NCI-H2029 treated with DMSO at 0.1 percent for 48 hours (cell line): ENCODE measurements around the gene DCUN1D1.

Source experiments
- DNase-seq: peaks from one replicate; lab custom pipeline; 2025; lab: John Stamatoyannopoulos, UW

Gene DCUN1D1

GRCh38 chr3:182972387-182972786 lies 8.0 kb downstream of the DCUN1D1 start:
- DNase-seq, result no peak

- no peak for DNase-seq
These were observed 8.7 kb downstream of the DCUN1D1 start for GRCh38 chr3:182971637-182972036.

GRCh38 chr3:182970811-182971418 lies 9.4 kb downstream of the DCUN1D1 start:
- DNase-seq, result no peak

GRCh38 chr3:182969853-182970252 lies 10.5 kb downstream of the DCUN1D1 start:
- DNase-seq, result no peak

- DNase-seq, result no peak
These were observed 11.1 kb downstream of the DCUN1D1 start for GRCh38 chr3:182969277-182969676.

- no peak for DNase-seq
These were observed 12.8 kb downstream of the DCUN1D1 start for GRCh38 chr3:182967218-182968204.

- DNase-seq, result no peak
These were observed 14.4 kb downstream of the DCUN1D1 start for GRCh38 chr3:182965861-182966366.

- no peak for DNase-seq
These were observed 16.2 kb downstream of the DCUN1D1 start for GRCh38 chr3:182964179-182964578.

- DNase-seq, result no peak
These were observed 18.2 kb downstream of the DCUN1D1 start for GRCh38 chr3:182962166-182962565.

- no peak for DNase-seq
These were observed 20.6 kb downstream of the DCUN1D1 start for GRCh38 chr3:182959474-182960350.

- no peak for DNase-seq
These were observed 22.6 kb downstream of the DCUN1D1 start for GRCh38 chr3:182957676-182958266.

GRCh38 chr3:182957226-182957625 lies 23.1 kb downstream of the DCUN1D1 start:
- DNase-seq, result no peak

- DNase-seq, result no peak
These were observed 25.6 kb downstream of the DCUN1D1 start for GRCh38 chr3:182954553-182955235.

GRCh38 chr3:182949688-182950087 lies 30.6 kb downstream of the DCUN1D1 start:
- DNase-seq, result no peak

GRCh38 chr3:182948305-182948704 lies 32.0 kb downstream of the DCUN1D1 start:
- no peak for DNase-seq

- no peak for DNase-seq
These were observed 32.5 kb downstream of the DCUN1D1 start for GRCh38 chr3:182947888-182948287.

- DNase-seq, result no peak
These were observed 38.6 kb downstream of the DCUN1D1 start for GRCh38 chr3:182941719-182942118.

GRCh38 chr3:182940266-182940808 lies 40.0 kb downstream of the DCUN1D1 start:
- DNase-seq, result no peak

GRCh38 chr3:182937293-182938051 lies 42.9 kb downstream of the DCUN1D1 start:
- DNase-seq, result peak; percentile 46

- DNase-seq, result no peak
These were observed 43.4 kb downstream of the DCUN1D1 start for GRCh38 chr3:182936918-182937285.
